H9 (cell line): ENCODE data around the gene EPOP. TPM values are rescaled to one million over a fixed set of nuclear protein-coding genes. Genes with fewer than 3 reads are reported as not detected.

Experiments
- DNase-seq: peaks from one replicate; pipeline ENCODE4 v3.0.0-alpha.2; 2017
- H2AFZ ChIP-seq: one replicate; pipeline ENCODE4 v1.6.1; 2013; ENCODE audit warnings: mild to moderate bottlenecking, low read length, control low read depth, moderate library complexity
- H2AK5ac ChIP-seq: 2 replicates; pipeline ENCODE4 v1.6.1; 2013; ENCODE audit warnings: low read length, control low read depth, mixed read lengths; ENCODE audit not compliant: insufficient read length
- H2BK120ac ChIP-seq: one replicate; pipeline ENCODE4 v1.6.1; 2013; ENCODE audit warnings: low read depth, mild to moderate bottlenecking, low read length, control low read depth, inconsistent platforms; ENCODE audit not compliant: poor library complexity, severe bottlenecking
- H2BK12ac ChIP-seq: 2 replicates; pipeline ENCODE4 v1.6.1; 2013; ENCODE audit warnings: low read length, control low read depth, mixed read lengths, low read depth; ENCODE audit not compliant: insufficient read length
- H2BK15ac ChIP-seq: 2 replicates; pipeline ENCODE4 v1.6.1; 2013; ENCODE audit warnings: low read depth, low read length, control low read depth
- H2BK20ac ChIP-seq: one replicate; pipeline ENCODE4 v1.6.1; 2013; ENCODE audit warnings: low read depth, mild to moderate bottlenecking, low read length, control low read depth, inconsistent platforms; ENCODE audit not compliant: poor library complexity, severe bottlenecking
- H2BK5ac ChIP-seq: 2 replicates; pipeline ENCODE4 v1.6.1; 2013; ENCODE audit warnings: low read length, control low read depth, mixed read lengths; ENCODE audit not compliant: insufficient read length
- H3K14ac ChIP-seq: 2 replicates; pipeline ENCODE4 v1.6.1; 2013; ENCODE audit warnings: low read length, control low read depth; ENCODE audit not compliant: insufficient read depth
- H3K18ac ChIP-seq: 2 replicates; pipeline ENCODE4 v1.6.1; 2013; ENCODE audit warnings: low read depth, mild to moderate bottlenecking, mixed read lengths, low read length, control low read depth; ENCODE audit not compliant: insufficient read length
- H3K23ac ChIP-seq: 2 replicates; pipeline ENCODE4 v1.6.1; 2013; ENCODE audit warnings: low read length, control low read depth, mixed read lengths, low read depth; ENCODE audit not compliant: insufficient read length
- H3K23me2 ChIP-seq: 2 replicates; pipeline ENCODE4 v1.6.1; 2013; ENCODE audit warnings: low read depth, mild to moderate bottlenecking, mixed read lengths, low read length, control low read depth; ENCODE audit not compliant: insufficient read length, poor library complexity, severe bottlenecking
- H3K27ac ChIP-seq: 2 replicates; pipeline ENCODE4 v1.5.1; 2013; ENCODE audit warnings: low read length, control low read depth, mixed read lengths, low read depth; ENCODE audit not compliant: insufficient read length
- H3K27me3 ChIP-seq: 2 replicates; pipeline ENCODE4 v1.6.1; 2013; ENCODE audit warnings: low read length, control low read depth, inconsistent platforms; ENCODE audit not compliant: insufficient read depth
- H3K4ac ChIP-seq: 2 replicates; pipeline ENCODE4 v1.6.1; 2013; ENCODE audit warnings: low read depth, mild to moderate bottlenecking, control low read depth, inconsistent platforms, low read length, moderate library complexity
- H3K4me1 ChIP-seq: 2 replicates; pipeline ENCODE4 v1.6.1; 2013; ENCODE audit warnings: low read length, control low read depth, inconsistent platforms; ENCODE audit not compliant: insufficient read depth
- H3K4me2 ChIP-seq: 2 replicates; pipeline ENCODE4 v1.6.1; 2013; ENCODE audit warnings: low read length, control low read depth, mixed read lengths; ENCODE audit not compliant: insufficient read length, insufficient read depth
- H3K56ac ChIP-seq: 2 replicates; pipeline ENCODE4 v1.6.1; 2013; ENCODE audit warnings: low read depth, mild to moderate bottlenecking, mixed read lengths, low read length, control low read depth; ENCODE audit not compliant: insufficient read length
- H3K79me1 ChIP-seq: 2 replicates; pipeline ENCODE4 v1.6.1; 2013; ENCODE audit warnings: low read depth, mild to moderate bottlenecking, moderate library complexity, low read length, control low read depth, inconsistent platforms; ENCODE audit not compliant: insufficient read depth, poor library complexity, severe bottlenecking
- H3K79me2 ChIP-seq: 2 replicates; pipeline ENCODE4 v1.6.1; 2013; ENCODE audit warnings: low read length, control low read depth, inconsistent platforms; ENCODE audit not compliant: insufficient read depth
- H3K9ac ChIP-seq: 2 replicates; pipeline ENCODE4 v1.6.1; 2013; ENCODE audit warnings: low read length, control low read depth, mixed read lengths; ENCODE audit not compliant: insufficient read length; ENCODE audit errors: extremely low read depth
- H3K9me3 ChIP-seq: one replicate; pipeline ENCODE4 v1.6.1; 2013; ENCODE audit warnings: low read depth, low read length, inconsistent platforms; ENCODE audit not compliant: control insufficient read depth
- H3T11ph ChIP-seq: one replicate; pipeline ENCODE4 v1.6.1; 2013; ENCODE audit warnings: mild to moderate bottlenecking, low read length, control low read depth, inconsistent platforms
- H4K20me1 ChIP-seq: one replicate; pipeline ENCODE4 v1.6.1; 2013; ENCODE audit not compliant: control insufficient read depth, insufficient read length, insufficient read depth
- H4K5ac ChIP-seq: 2 replicates; pipeline ENCODE4 v1.6.1; 2013; ENCODE audit warnings: low read depth, mild to moderate bottlenecking, mixed read lengths, low read length, control low read depth; ENCODE audit not compliant: insufficient read length
- H4K8ac ChIP-seq: replicated peaks from 2 replicates; pipeline ENCODE4 v1.6.1; 2013; ENCODE audit warnings: low read length, control low read depth, mixed read lengths, low read depth; ENCODE audit not compliant: insufficient read length
- H4K91ac ChIP-seq: 2 replicates; pipeline ENCODE4 v1.6.1; 2013; ENCODE audit warnings: low read depth, mild to moderate bottlenecking, moderate library complexity, mixed read lengths, low read length, control low read depth; ENCODE audit not compliant: insufficient read length
- H3K27ac Mint-ChIP-seq, 3 experiments: 2 replicates in 2 of 3; 3 replicates in 1 of 3; pipeline ENCODE4 v1.8.0; 2020 to 2021; ENCODE audit warnings: mixed read lengths in 3 of 3, mild to moderate bottlenecking in 1 of 3, moderate library complexity in 1 of 3
- H3K27me3 Mint-ChIP-seq: 2 replicates; pipeline ENCODE4 v1.8.0; 2021; ENCODE audit warnings: low read depth, mild to moderate bottlenecking, moderate library complexity, mixed read lengths
- H3K36me3 Mint-ChIP-seq, 3 experiments: 2 replicates in 2 of 3; 3 replicates in 1 of 3; pipeline ENCODE4 v1.8.0; 2020 to 2021; ENCODE audit warnings: low read depth in 3 of 3, mixed read lengths in 3 of 3; ENCODE audit not compliant: insufficient read depth in 1 of 3
- H3K4me1 Mint-ChIP-seq, 2 experiments: 2 replicates each; pipeline ENCODE4 v1.8.0; 2020; ENCODE audit warnings: mixed read lengths in 2 of 2
- H3K4me3 Mint-ChIP-seq, 2 experiments: 2 replicates in 1 of 2; 3 replicates in 1 of 2; pipeline ENCODE4 v1.8.0; 2020 to 2021; ENCODE audit warnings: mild to moderate bottlenecking in 2 of 2, mixed read lengths in 2 of 2, moderate library complexity in 1 of 2
- H3K9me3 Mint-ChIP-seq, 2 experiments: 2 replicates in 1 of 2; 3 replicates in 1 of 2; pipeline ENCODE4 v1.8.0; 2020; ENCODE audit warnings: mild to moderate bottlenecking in 2 of 2, mixed read lengths in 2 of 2, moderate library complexity in 1 of 2
- CTCF ChIP-seq: fragments of 200-600 bp; sonication (generic); conservative IDR thresholded peaks from 3 replicates; pipeline ENCODE4 v1.8.0; 2021; ENCODE audit warnings: antibody characterized with exemption, mild to moderate bottlenecking
- WGBS: extraction: QIAGEN DNeasy Blood & Tissue Kit; methylation state at CpG from one replicate; pipeline ENCODE4 v1.1.7; 2013; ENCODE audit warnings: missing lambda C conversion rate, low lambda C conversion rate, mixed read lengths; ENCODE audit not compliant: insufficient read length; ENCODE audit errors: extremely low coverage; 5-methylcytosine and 5-hydroxymethylcytosine counted together
- total RNA-seq: library from RNA; stranded (reverse); gene quantifications from 2 replicates; pipeline ENCODE4 v1.2.1, GENCODE V29; 2021

The EPOP gene
- total RNA-seq, 1 experiment from 2014 or later: 5.9 TPM

- H3K4me1 Mint-ChIP-seq: peaks cover 28 to 70% of the 10 kb centered on the region in 2 experiments
- no peaks in the 10 kb centered on the region for H3K9me3 ChIP-seq
- H3K4me1 ChIP-seq: peaks cover 3% of the 10 kb centered on the region; the same call in 1 of the 2 replicates
- H3K4me3 Mint-ChIP-seq: peak overlapping the region in 1 of 2 experiments; percentile 16; a peak in 1 of 5 replicates
- no peak overlapping the region for H2AFZ ChIP-seq
- H3K23me2 ChIP-seq: no peaks in the 10 kb centered on the region
- no peak for TF ChIP-seq CTCF
- H2BK120ac ChIP-seq: no peak overlapping the region
- no peaks in the 10 kb centered on the region for H4K20me1 ChIP-seq
- no peaks in the 10 kb centered on the region for H3K9me3 Mint-ChIP-seq
- no peaks in the 10 kb centered on the region for H3K79me2 ChIP-seq
- H3K27me3 Mint-ChIP-seq: peaks cover 53% of the 10 kb centered on the region
- DNase-seq: peak; percentile 52
- no peak overlapping the region for H3K56ac ChIP-seq
- no peak overlapping the region for H3T11ph ChIP-seq
- H2BK20ac ChIP-seq: no peak overlapping the region
- no peak overlapping the region; the same call in 1 of the 2 replicates for H3K14ac ChIP-seq
- no peak overlapping the region for H3K27ac Mint-ChIP-seq
- H3K4ac ChIP-seq: no peak overlapping the region
- no peaks in the 10 kb centered on the region; the same call in 1 of the 2 replicates for H3K27me3 ChIP-seq
- H3K4me2 ChIP-seq: no peak overlapping the region
- no peak overlapping the region for H2BK12ac ChIP-seq
- no peaks in the 10 kb centered on the region for H3K79me1 ChIP-seq
- H2BK15ac ChIP-seq: no peak overlapping the region
- H4K5ac ChIP-seq: no peak overlapping the region
- no peak overlapping the region for H3K23ac ChIP-seq
- H2BK5ac ChIP-seq: no peak overlapping the region
- no peak overlapping the region for H3K27ac ChIP-seq
- H4K91ac ChIP-seq: no peak overlapping the region
- H3K36me3 Mint-ChIP-seq: peaks cover 6 to 15% (median 10%) of the 10 kb centered on the region in 3 experiments; a peak in 6 of 7 replicates
- no peak overlapping the region for H3K18ac ChIP-seq
- no peak overlapping the region for H2AK5ac ChIP-seq
- no peak overlapping the region for H3K9ac ChIP-seq
- WGBS: no CpG with 5 or more reads among the region's 11 CpGs
- H4K8ac ChIP-seq: no peak overlapping the region
These were observed 38.8 kb upstream of the EPOP start for GRCh38 chr17:38713456-38714075.
